ENCODE data around the gene NELFB. TPM values are rescaled to one million over a fixed set of nuclear protein-coding genes. Genes with fewer than 3 reads are reported as not detected.
"Not testable (repeated sequence)": the region's sequence is repeated elsewhere in the genome, so short reads cannot be mapped to it uniquely, and the experiment has no call there.

NELFB gene
- total and polyA plus RNA-seq, 9 of the 15 experiments (the other 6 are each of a cell fraction or from before 2014, with no cell fraction given): 0.24 to 84.0 (median 29.7) TPM

DNA sequence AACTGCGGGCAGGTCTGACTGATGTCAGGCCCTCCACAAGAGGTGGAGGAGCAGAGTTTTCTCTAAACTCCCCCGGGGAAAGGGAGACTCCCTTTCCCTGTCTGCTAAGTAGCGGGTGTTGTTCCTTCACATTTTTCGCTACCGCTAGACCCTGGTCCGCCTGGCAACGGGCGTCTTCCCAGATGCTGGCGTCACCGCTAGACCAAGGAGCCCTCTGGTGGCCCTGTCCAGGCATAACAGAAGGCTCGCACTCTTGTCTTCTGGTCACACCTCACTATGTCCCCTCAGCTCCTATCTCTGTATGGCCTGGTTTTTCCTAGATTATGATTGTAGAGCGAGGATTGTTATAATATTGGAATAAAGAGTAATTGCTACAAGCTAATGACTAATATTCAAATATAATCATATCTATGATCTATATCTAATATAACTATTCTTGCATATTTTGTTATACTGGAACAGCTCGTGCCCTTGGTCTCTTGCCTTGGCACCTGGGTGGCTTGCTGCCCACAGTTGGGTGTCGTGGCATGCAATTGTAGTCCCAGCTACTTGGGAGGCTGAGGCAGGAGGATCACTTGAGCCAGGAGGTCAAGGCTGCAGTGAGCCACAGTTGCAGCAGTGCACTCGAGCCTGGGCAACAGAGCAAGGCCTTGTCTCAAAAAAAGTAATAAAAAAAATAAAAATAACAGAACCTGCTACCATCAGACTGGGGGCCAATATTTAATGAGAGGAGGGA lies 7.2 kb downstream of the NELFB start (continued):
- TF ChIP-seq CTBP1 (IDR thresholded peaks at IDR 0.05; ENCODE audit: borderline replicate concordance) (0 out of 2 replicates have a peak, but pooled peaks have one; percentile 12), CREB1 (CRISPR knock-in tag; IDR thresholded peaks at IDR 0.05) (0 out of 2 replicates have a peak, but pooled peaks have one; percentile 34), ZBTB33 (CRISPR knock-in tag; IDR thresholded peaks at IDR 0.05) (peak; percentile 75), ATF7 (IDR thresholded peaks at IDR 0.05) (0 out of 2 replicates have a peak, but pooled peaks have one; percentile 38), ATF1 (tag; IDR thresholded peaks at IDR 0.05) (peak; percentile 69)
- not testable (repeated sequence) for TF ChIP-seq CREB1 (IDR thresholded peaks at IDR 0.05); ATF1 (CRISPR knock-in tag; IDR thresholded peaks at IDR 0.05)

DNA sequence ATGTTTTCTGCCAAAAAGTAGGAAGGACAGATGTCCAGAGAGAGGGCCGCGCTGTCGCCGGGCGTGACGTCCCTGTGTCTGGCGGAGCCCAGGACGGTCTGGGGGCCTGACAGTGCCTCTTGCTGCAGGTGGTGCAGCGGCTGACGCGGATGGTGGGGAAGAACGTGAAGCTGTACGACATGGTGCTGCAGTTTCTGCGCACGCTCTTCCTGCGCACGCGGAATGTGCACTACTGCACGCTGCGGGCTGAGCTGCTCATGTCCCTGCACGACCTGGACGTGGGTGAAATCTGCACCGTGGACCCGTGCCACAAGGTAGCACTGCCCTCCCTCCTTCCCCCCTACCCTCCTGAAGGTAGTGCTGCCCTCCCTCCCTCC lies 7.8 kb downstream of the NELFB start:
- CTCF ChIA-PET (ENCODE audit: low intra/inter-chr PET ratio): no interaction called here
- no peaks in the 10 kb centered on the region for H3K27me3 ChIP-seq (ENCODE audit: control insufficient read depth in 2 of 2, insufficient read depth in 2 of 2, low read length in 2 of 2)
- peaks cover 63% of the 10 kb centered on the region; the same call in 2 of the 3 replicates for H3K36me3 ChIP-seq (ENCODE audit: control insufficient read depth, insufficient read depth, low read length)
- BruUV-seq (replicated peaks): no TSS peak
- no peaks in the 10 kb centered on the region for H3K9me1 ChIP-seq (ENCODE audit: control insufficient read depth, insufficient read depth, low read length)
- POLR2A ChIA-PET: interaction anchor here (0.6 to 2.4 kb wide), 2 partner anchors 18 to 54 kb away, joined by 3 to 10 read pairs; no protein-coding TSS in a partner anchor
- DNase-seq (ENCODE audit: extremely low read depth in 1 of 4, low spot score in 3 of 4): no peak
- H2AFZ ChIP-seq (ENCODE audit: low read depth, low read length): no peak overlapping the region
- in situ Hi-C loops (cut with MboI) (no loop called here), intact Hi-C loops (cut with micrococcal nuclease) (no loop called here)
- H4K20me1 ChIP-seq (replicated peaks; ENCODE audit: control insufficient read depth, insufficient read depth, low read length): no peaks in the 10 kb centered on the region
- no peak overlapping the region for H3K4me3 ChIP-seq
- H3K9me3 ChIP-seq (replicated peaks; ENCODE audit: control insufficient read depth, insufficient read depth, low read depth, low read length): no peaks in the 10 kb centered on the region
- peaks cover 2 to 33% of the 10 kb centered on the region in 2 experiments; a peak in 4 of 5 replicates for H3K4me1 ChIP-seq (replicated peaks in 1 of 2; ENCODE audit: control insufficient read depth in 2 of 2, insufficient read depth in 2 of 2, low read length in 2 of 2)
- peaks cover 6% of the 10 kb centered on the region; the same call in 1 of the 3 replicates for H3K79me2 ChIP-seq (ENCODE audit: control insufficient read depth, insufficient read depth, low read length)
- ATAC-seq: peak; percentile 20; the same call in 2 of the 3 replicates
- no peak overlapping the region for H3K4me2 ChIP-seq (ENCODE audit: insufficient read depth, low read length)
- no peak for FAIRE-seq
- H3K27ac ChIP-seq (ENCODE audit: extremely low read depth, low read depth, low read length): no peak overlapping the region; the same call in 2 of the 3 replicates
- H3K9ac ChIP-seq (ENCODE audit: insufficient read depth in 1 of 2, low read depth in 2 of 2, low read length in 2 of 2): 0 out of 4 replicates have a peak overlapping the region, but pooled peaks of 1 of the 2 experiments have one; percentile 50
- WGBS (ENCODE audit: insufficient coverage, low coverage, missing lambda C conversion rate): 91% methylated on average over 15 of the region's 24 CpGs
- no peak for TF ChIP-seq PHF21A (IDR thresholded peaks at IDR 0.05; ENCODE audit: borderline replicate concordance, low read depth)
- TF ChIP-seq ARHGAP35 (IDR thresholded peaks at IDR 0.05; ENCODE audit: partially characterized antibody): no peak
- TF ChIP-seq ZNF143 (CRISPR knock-in tag; IDR thresholded peaks at IDR 0.05): no peak
- TF ChIP-seq POLR2G (IDR thresholded peaks at IDR 0.05; ENCODE audit: low read depth, low read length): peak; percentile 70
- TF ChIP-seq ZBTB33 (CRISPR knock-in tag; IDR thresholded peaks at IDR 0.05): peak; percentile 66; the same call in 1 of the 2 replicates
- TF ChIP-seq ADNP (tag; IDR thresholded peaks at IDR 0.05): no peak
- no peak for TF ChIP-seq MTA3 (IDR thresholded peaks at IDR 0.05; ENCODE audit: borderline replicate concordance)
- no peak for TF ChIP-seq CCAR2 (IDR thresholded peaks at IDR 0.05; ENCODE audit: low read depth, low read length)
- TF ChIP-seq FOXA1 (IDR thresholded peaks at IDR 0.05; ENCODE audit: borderline replicate concordance): no peak
- peak; percentile 50 for TF ChIP-seq RBFOX2 (IDR thresholded peaks at IDR 0.05; ENCODE audit: low read depth, low read length)
- no peak for TF ChIP-seq BRD9 (IDR thresholded peaks at IDR 0.05; ENCODE audit: low read depth, partially characterized antibody)
- peak; percentile 33; the same call in 1 of the 2 replicates for TF ChIP-seq SUPT5H (IDR thresholded peaks at IDR 0.05)
- TF ChIP-seq HLTF (IDR thresholded peaks at IDR 0.05): no peak
